Liver (tissue), 9 donors: Measurements from ENCODE around the gene SPSB1. TPM values are rescaled to one million over a fixed set of nuclear protein-coding genes. Genes with fewer than 3 reads are reported as not detected.
A peak's percentile ranks its signal among the peaks of the same experiment; 100 is the strongest.
"Not testable (repeated sequence)": the region's sequence is repeated elsewhere in the genome, so short reads cannot be mapped to it uniquely, and the experiment has no call there.

Experiments
- DNase-seq: peaks from one replicate; pipeline ENCODE4 v3.0.0-alpha.2; 2017; ENCODE audit warnings: low spot score
- H3K27ac ChIP-seq, 2 donors: one replicate each; pipeline ENCODE4 v1.7.0; 2013; ENCODE audit warnings: inconsistent platforms in 2 of 2, low read length in 2 of 2, control low read depth in 1 of 2, low read depth in 1 of 2, mild to moderate bottlenecking in 1 of 2
- H3K27me3 ChIP-seq, 4 donors: one replicate each; pipeline versions ENCODE4 v1.6.1 to v1.7.0; 2013; ENCODE audit warnings: low read length in 3 of 4, inconsistent platforms in 1 of 4, mild to moderate bottlenecking in 1 of 4, moderate library complexity in 1 of 4; ENCODE audit not compliant: control insufficient read depth in 4 of 4, insufficient read depth in 4 of 4
- H3K36me3 ChIP-seq, 4 donors: one replicate each; pipeline versions ENCODE4 v1.6.1 to v1.7.0; 2013; ENCODE audit warnings: low read length in 3 of 4, mild to moderate bottlenecking in 3 of 4, low read depth in 1 of 4, moderate library complexity in 1 of 4; ENCODE audit not compliant: control insufficient read depth in 4 of 4, insufficient read depth in 3 of 4
- H3K4me1 ChIP-seq, 4 donors: one replicate each; pipeline versions ENCODE4 v1.6.1 to v1.7.0; 2013; ENCODE audit warnings: low read length in 3 of 4, mild to moderate bottlenecking in 3 of 4, moderate library complexity in 1 of 4; ENCODE audit not compliant: control insufficient read depth in 4 of 4, insufficient read depth in 4 of 4
- H3K4me3 ChIP-seq, 3 donors: one replicate each; pipeline versions ENCODE4 v1.6.1 to v1.7.0; 2013; ENCODE audit warnings: low read length in 3 of 3, control low read depth in 1 of 3, low read depth in 1 of 3, mild to moderate bottlenecking in 1 of 3
- H3K9ac ChIP-seq, 2 donors: one replicate each; pipeline ENCODE4 v1.7.0; 2013; ENCODE audit warnings: low read length in 2 of 2, mild to moderate bottlenecking in 2 of 2, moderate library complexity in 2 of 2, control low read depth in 1 of 2, low read depth in 1 of 2
- H3K9me3 ChIP-seq, 4 donors: one replicate each; pipeline versions ENCODE4 v1.6.1 to v1.7.0; 2013; ENCODE audit warnings: low read length in 3 of 4; ENCODE audit not compliant: control insufficient read depth in 4 of 4
- ATF3 ChIP-seq: IDR thresholded peaks from 2 replicates; pipeline ENCODE4 v1.6.1; 2016; ENCODE audit warnings: antibody characterized with exemption
- EGR1 ChIP-seq, 2 donors: IDR thresholded peaks; 2 replicates each; pipeline ENCODE4 v1.6.1; 2016 to 2018; ENCODE audit warnings: antibody characterized with exemption in 2 of 2, low read depth in 2 of 2
- FOXA1 ChIP-seq: IDR thresholded peaks from 2 replicates; pipeline ENCODE4 v1.6.1; 2016; ENCODE audit warnings: antibody characterized with exemption
- FOXA2 ChIP-seq: IDR thresholded peaks from 2 replicates; pipeline ENCODE4 v1.6.1; 2016; ENCODE audit warnings: antibody characterized with exemption
- GABPA ChIP-seq, 2 donors: IDR thresholded peaks in 1 of 2; conservative IDR thresholded peaks in 1 of 2; 2 replicates each; pipeline ENCODE4 v1.6.1; 2016; ENCODE audit warnings: antibody characterized with exemption in 2 of 2, mild to moderate bottlenecking in 1 of 2, moderate library complexity in 1 of 2
- HNF4A ChIP-seq, 2 donors: conservative IDR thresholded peaks; 2 replicates each; pipeline ENCODE4 v1.6.1; 2016; ENCODE audit warnings: antibody characterized with exemption in 2 of 2, mild to moderate bottlenecking in 2 of 2
- HNF4G ChIP-seq: IDR thresholded peaks from 2 replicates; pipeline ENCODE4 v1.6.1; 2016; ENCODE audit warnings: antibody characterized with exemption
- JUND ChIP-seq, 2 donors: IDR thresholded peaks; 2 replicates each; pipeline ENCODE4 v1.6.1; 2016; ENCODE audit warnings: antibody characterized with exemption in 2 of 2
- NR2F2 ChIP-seq: IDR thresholded peaks from 2 replicates; pipeline ENCODE4 v1.6.1; 2016; ENCODE audit warnings: antibody characterized with exemption
- RAD21 ChIP-seq, 2 donors: IDR thresholded peaks; 2 replicates each; pipeline ENCODE4 v1.6.1; 2016; ENCODE audit warnings: antibody characterized with exemption in 2 of 2, mild to moderate bottlenecking in 2 of 2
- RXRA ChIP-seq, 2 donors: IDR thresholded peaks; 2 replicates each; pipeline ENCODE4 v1.6.1; 2017 to 2018; ENCODE audit warnings: antibody characterized with exemption in 2 of 2, mild to moderate bottlenecking in 1 of 2
- SP1 ChIP-seq: IDR thresholded peaks from 2 replicates; pipeline ENCODE4 v1.6.1; 2018; ENCODE audit warnings: antibody characterized with exemption, mild to moderate bottlenecking
- TAF1 ChIP-seq: conservative IDR thresholded peaks from 2 replicates; pipeline ENCODE4 v1.6.1; 2016; ENCODE audit warnings: antibody characterized with exemption, mild to moderate bottlenecking
- YY1 ChIP-seq: IDR thresholded peaks from 2 replicates; pipeline ENCODE4 v1.6.1; 2016; ENCODE audit warnings: antibody characterized with exemption, mild to moderate bottlenecking
- ZBTB33 ChIP-seq: IDR thresholded peaks from 2 replicates; pipeline ENCODE4 v1.6.1; 2016; ENCODE audit warnings: antibody characterized with exemption
- WGBS: extraction: QIAGEN DNeasy Blood & Tissue Kit; methylation state at CpG from one replicate; pipeline ENCODE4 v1.1.7; 2013; 5-methylcytosine and 5-hydroxymethylcytosine counted together
- polyA plus RNA-seq, 2 donors: library from polyadenylated mRNA; stranded (reverse) in 1 of 2; unstranded in 1 of 2; fragments of 200-250 nt in 1 of 2; fragments of >200 nt in 1 of 2; fragmentation: Nextera tagmentation in 1 of 2; extraction: Ambion mirVana in 1 of 2; gene quantifications; one replicate each; pipeline versions ENCODE4 v1.2.1 to v1.2.3, GENCODE V29; 2013 to 2015
- total RNA-seq, 2 donors: library from RNA; depleted of rRNA; stranded (reverse); fragments of >200 nt; gene quantifications; one replicate each; pipeline ENCODE4 v1.2.3, GENCODE V29; 2014
- donor health status: healthy.
- donor health status: healthy.
- donor health status: healthy.
- donor health status: healthy.
- donor health status: healthy.

The SPSB1 gene
- total and polyA plus RNA-seq, 4 donors, result 4.1 to 22.6 (median 14.8) TPM

GRCh38 chr1:9384751-9385245 is 92.1 kb downstream of the SPSB1 start:
- TF ChIP-seq FOXA2 (no peak), EGR1 (IDR thresholded peaks at IDR 0.05; ENCODE audit: low read depth in 2 of 2) (no peak), NR2F2 (peak; percentile 36)
- no peak for DNase-seq
- H3K9me3 ChIP-seq, result no peaks in the 10 kb centered on the region
- 74% methylated on average over 18 of the region's 18 CpGs for WGBS
- no peak overlapping the region for H3K27ac ChIP-seq
- no peaks in the 10 kb centered on the region for H3K4me1 ChIP-seq
- no peaks in the 10 kb centered on the region for H3K27me3 ChIP-seq
- H3K9ac ChIP-seq, result no peak overlapping the region
- H3K4me3 ChIP-seq, result no peak overlapping the region
- H3K36me3 ChIP-seq, result no peaks in the 10 kb centered on the region

- not testable (repeated sequence) for H3K36me3 ChIP-seq, H3K9ac ChIP-seq, H3K27ac ChIP-seq, H3K9me3 ChIP-seq, H3K4me3 ChIP-seq, DNase-seq, H3K4me1 ChIP-seq, H3K27me3 ChIP-seq
- WGBS, result 92% methylated on average over 10 of the region's 10 CpGs
Measured at GRCh38 chr1:9385392-9385791, 92.7 kb downstream of the SPSB1 start.

DNA sequence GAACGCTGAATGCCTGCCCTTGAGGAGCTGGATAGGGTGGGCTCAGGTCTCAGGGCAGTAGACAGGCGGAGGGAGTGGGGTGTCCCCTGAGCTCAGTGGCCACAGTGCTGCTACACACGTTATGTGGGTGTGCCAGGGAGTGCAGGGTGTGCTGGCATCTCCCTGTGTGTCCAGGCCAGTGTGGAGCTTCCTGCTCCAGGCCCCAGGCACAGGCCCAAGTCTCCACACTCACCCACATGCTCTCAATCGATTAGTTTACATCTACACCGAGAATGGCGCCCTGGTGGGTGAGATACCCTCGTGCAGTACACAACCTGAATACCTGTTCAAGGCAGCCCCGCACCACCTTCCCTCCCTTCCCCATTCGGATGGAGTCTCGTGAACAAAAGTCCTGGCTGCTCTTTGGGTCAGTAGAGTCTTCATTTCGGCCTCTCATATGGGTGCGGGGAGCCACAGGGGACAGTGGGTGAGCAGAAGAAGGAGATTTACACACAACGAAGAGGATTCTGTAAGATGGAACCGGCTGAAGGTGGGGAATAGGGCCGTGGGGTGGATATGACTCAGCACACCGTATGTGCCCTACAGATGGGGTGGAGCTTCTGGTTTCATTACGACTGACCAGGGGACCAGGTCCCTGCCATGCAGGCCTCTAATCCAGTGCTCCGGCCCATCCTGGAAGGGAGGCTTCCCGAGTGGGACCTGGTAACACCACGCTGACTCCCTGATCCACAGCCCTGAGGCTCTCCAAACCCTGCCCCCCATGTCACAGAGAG is 93.3 kb downstream of the SPSB1 start:
- WGBS, result 87% methylated on average over 20 of the region's 20 CpGs
- H3K9ac ChIP-seq, result no peak overlapping the region
- H3K9me3 ChIP-seq, result no peaks in the 10 kb centered on the region
- H3K27ac ChIP-seq, result no peak overlapping the region
- no peaks in the 10 kb centered on the region for H3K4me1 ChIP-seq
- no peaks in the 10 kb centered on the region for H3K27me3 ChIP-seq
- TF ChIP-seq NR2F2 (no peak), RAD21 (IDR thresholded peaks at IDR 0.05) (no peak), HNF4A (conservative IDR thresholded peaks at IDR 0.05) (no peak), HNF4G (no peak), GABPA (IDR thresholded peaks at IDR 0.05 in 1 of 2, conservative IDR thresholded peaks at IDR 0.05 in 1 of 2) (no peak), ATF3 (no peak), EGR1 (IDR thresholded peaks at IDR 0.05; ENCODE audit: low read depth in 2 of 2) (no peak)
- no peak for DNase-seq
- no peaks in the 10 kb centered on the region for H3K36me3 ChIP-seq
- no peak overlapping the region for H3K4me3 ChIP-seq

- WGBS, result 79% methylated on average over 18 of the region's 18 CpGs
Measured at GRCh38 chr1:9388335-9389180, 95.9 kb downstream of the SPSB1 start.

More at GRCh38 chr1:9388335-9389180, 95.9 kb downstream of the SPSB1 start:
- H3K36me3 ChIP-seq, result no peaks in the 10 kb centered on the region
- H3K4me3 ChIP-seq, result no peak overlapping the region
- H3K4me1 ChIP-seq, result no peaks in the 10 kb centered on the region
- H3K27ac ChIP-seq, result no peak overlapping the region
- H3K27me3 ChIP-seq, result no peaks in the 10 kb centered on the region
- H3K9me3 ChIP-seq, result no peaks in the 10 kb centered on the region
- TF ChIP-seq GABPA (IDR thresholded peaks at IDR 0.05 in 1 of 2, conservative IDR thresholded peaks at IDR 0.05 in 1 of 2), result no peak
- TF ChIP-seq RAD21 (IDR thresholded peaks at IDR 0.05), result no peak
- TF ChIP-seq FOXA1, result no peak
- TF ChIP-seq ZBTB33, result no peak
- TF ChIP-seq EGR1 (IDR thresholded peaks at IDR 0.05; ENCODE audit: low read depth in 2 of 2), result no peak
- no peak for TF ChIP-seq ATF3
- TF ChIP-seq TAF1, result no peak
- no peak for TF ChIP-seq JUND (IDR thresholded peaks at IDR 0.05)
- no peak for TF ChIP-seq YY1
- TF ChIP-seq SP1, result no peak
- TF ChIP-seq HNF4A (conservative IDR thresholded peaks at IDR 0.05), result no peak
- TF ChIP-seq NR2F2, result no peak
- TF ChIP-seq RXRA (IDR thresholded peaks at IDR 0.05), result no peak
- H3K9ac ChIP-seq, result no peak overlapping the region
- DNase-seq, result no peak
